IPS-18a (cell line): ENCODE results near the gene ACOT7.
"Not testable (repeated sequence)": the region's sequence is repeated elsewhere in the genome, so short reads cannot be mapped to it uniquely, and the experiment has no call there.

Experiments used
- H3K27ac ChIP-seq: one replicate; pipeline ENCODE4 v1.5.1; 2013; ENCODE audit warnings: low read length
- H3K27me3 ChIP-seq: one replicate; pipeline ENCODE4 v1.6.1; 2013; ENCODE audit warnings: mild to moderate bottlenecking, low read length; ENCODE audit not compliant: control insufficient read depth, insufficient read depth
- H3K36me3 ChIP-seq: one replicate; pipeline ENCODE4 v1.6.1; 2013; ENCODE audit warnings: low read depth, low read length; ENCODE audit not compliant: control insufficient read depth
- H3K4me1 ChIP-seq: one replicate; pipeline ENCODE4 v1.6.1; 2013; ENCODE audit warnings: low read depth, low read length; ENCODE audit not compliant: control insufficient read depth
- H3K4me3 ChIP-seq: one replicate; pipeline ENCODE4 v1.5.1; 2013; ENCODE audit warnings: low read length
- H3K9ac ChIP-seq: one replicate; pipeline ENCODE4 v1.6.1; 2013; ENCODE audit warnings: mild to moderate bottlenecking, low read length, moderate library complexity
- H3K9me3 ChIP-seq: one replicate; pipeline ENCODE4 v1.6.1; 2013; ENCODE audit warnings: low read depth, low read length; ENCODE audit not compliant: control insufficient read depth

The ACOT7 gene

GRCh38 chr1:6309564-6309963 is 84.0 kb downstream of the ACOT7 start:
- Histone ChIP-seq H3K36me3 (no peaks in the 10 kb centered on the region), H3K27ac (no peak overlapping the region), H3K4me3 (no peak overlapping the region), H3K4me1 (no peaks in the 10 kb centered on the region), H3K27me3 (no peaks in the 10 kb centered on the region), H3K9ac (no peak overlapping the region), H3K9me3 (no peaks in the 10 kb centered on the region)

GRCh38 chr1:6308449-6308848 is 85.1 kb downstream of the ACOT7 start:
- Histone ChIP-seq H3K27me3 (no peaks in the 10 kb centered on the region), H3K4me3 (no peak overlapping the region), H3K27ac (no peak overlapping the region), H3K9me3 (no peaks in the 10 kb centered on the region), H3K36me3 (no peaks in the 10 kb centered on the region), H3K9ac (no peak overlapping the region), H3K4me1 (no peaks in the 10 kb centered on the region)

- H3K27ac ChIP-seq, H3K4me1 ChIP-seq, H3K27me3 ChIP-seq, H3K9ac ChIP-seq, H3K4me3 ChIP-seq, H3K9me3 ChIP-seq, H3K36me3 ChIP-seq: not testable (repeated sequence)
Measured at GRCh38 chr1:6307682-6308081, 85.9 kb downstream of the ACOT7 start.

- Histone ChIP-seq H3K36me3 (no peaks in the 10 kb centered on the region), H3K27ac (no peak overlapping the region)
Measured at GRCh38 chr1:6307099-6307498, 86.5 kb downstream of the ACOT7 start.

GRCh38 chr1:6303397-6304012 is 90.1 kb downstream of the ACOT7 start:
- no peaks in the 10 kb centered on the region for H3K27me3 ChIP-seq
- H3K4me3 ChIP-seq, result no peak overlapping the region
- no peaks in the 10 kb centered on the region for H3K36me3 ChIP-seq
- H3K9me3 ChIP-seq, result no peaks in the 10 kb centered on the region
- no peak overlapping the region for H3K9ac ChIP-seq
- H3K4me1 ChIP-seq, result no peaks in the 10 kb centered on the region
- no peak overlapping the region for H3K27ac ChIP-seq

More at GRCh38 chr1:6307099-6307498, 86.5 kb downstream of the ACOT7 start:
- Histone ChIP-seq H3K9ac (no peak overlapping the region), H3K9me3 (no peaks in the 10 kb centered on the region), H3K4me3 (no peak overlapping the region), H3K27me3 (no peaks in the 10 kb centered on the region), H3K4me1 (no peaks in the 10 kb centered on the region)

GRCh38 chr1:6302568-6302967 is 91.0 kb downstream of the ACOT7 start:
- Histone ChIP-seq H3K36me3 (no peaks in the 10 kb centered on the region), H3K27ac (no peak overlapping the region), H3K9me3 (no peaks in the 10 kb centered on the region), H3K4me1 (no peaks in the 10 kb centered on the region), H3K4me3 (no peak overlapping the region), H3K27me3 (no peaks in the 10 kb centered on the region), H3K9ac (no peak overlapping the region)

DNA sequence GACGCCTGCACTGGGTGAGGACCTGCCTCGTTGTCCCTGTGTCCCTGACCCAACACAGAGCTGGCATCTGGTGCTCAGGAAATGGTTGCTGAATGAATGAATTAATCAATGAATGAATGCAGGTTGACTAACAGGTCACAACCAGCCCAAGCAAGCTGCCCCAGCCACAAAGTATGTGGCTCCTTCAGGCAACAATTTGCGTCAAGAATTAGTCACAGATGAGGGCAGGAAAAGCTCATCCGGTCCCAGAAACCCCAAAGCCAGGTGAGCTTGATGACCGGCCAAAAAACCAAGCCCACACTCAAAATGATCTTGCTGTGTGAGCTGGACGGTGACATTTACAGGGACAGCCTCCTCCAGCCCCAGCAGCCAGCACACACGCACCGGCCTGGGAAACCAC is 92.0 kb downstream of the ACOT7 start:
- Histone ChIP-seq H3K4me3 (no peak overlapping the region), H3K27ac (no peak overlapping the region), H3K27me3 (no peaks in the 10 kb centered on the region), H3K9ac (no peak overlapping the region), H3K4me1 (no peaks in the 10 kb centered on the region), H3K9me3 (no peaks in the 10 kb centered on the region), H3K36me3 (no peaks in the 10 kb centered on the region)

DNA sequence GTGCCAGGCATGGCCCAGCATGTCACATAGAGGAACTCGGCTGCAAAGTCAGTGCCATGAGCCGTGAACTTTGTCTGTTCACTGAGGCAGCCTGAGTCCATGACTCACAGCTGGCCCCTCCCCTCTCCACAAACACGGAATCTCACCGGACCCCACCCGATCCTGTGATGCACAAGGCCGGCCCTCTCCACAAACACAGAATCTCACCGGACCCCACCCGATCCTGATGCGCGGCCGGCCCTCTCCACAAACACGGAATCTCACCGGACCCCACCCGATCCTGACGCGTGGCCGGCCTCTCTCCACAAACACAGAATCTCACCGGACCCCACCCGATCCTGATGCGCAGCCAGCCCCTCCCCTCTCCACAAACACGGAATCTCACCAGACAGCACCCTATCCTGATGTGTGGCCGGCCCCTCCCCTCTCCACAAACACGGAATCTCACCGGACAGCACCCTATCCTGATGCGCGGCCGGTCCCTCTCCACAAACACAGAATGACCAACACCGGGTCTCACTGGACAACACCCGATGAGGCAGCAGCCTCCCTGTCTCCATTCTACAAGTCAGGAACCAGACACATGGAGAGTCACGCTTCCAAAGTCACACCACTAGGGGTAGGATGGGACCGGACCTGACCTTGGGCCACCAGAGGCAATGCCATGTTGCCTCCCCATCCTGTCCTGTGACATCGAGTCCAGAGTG is 93.1 kb downstream of the ACOT7 start:
- no peak overlapping the region for H3K27ac ChIP-seq
- peaks cover 4% of the 10 kb centered on the region for H3K36me3 ChIP-seq
- no peak overlapping the region for H3K4me3 ChIP-seq
- H3K4me1 ChIP-seq, result no peaks in the 10 kb centered on the region
- H3K9me3 ChIP-seq, result no peaks in the 10 kb centered on the region
- H3K9ac ChIP-seq, result no peak overlapping the region
- H3K27me3 ChIP-seq, result no peaks in the 10 kb centered on the region

DNA sequence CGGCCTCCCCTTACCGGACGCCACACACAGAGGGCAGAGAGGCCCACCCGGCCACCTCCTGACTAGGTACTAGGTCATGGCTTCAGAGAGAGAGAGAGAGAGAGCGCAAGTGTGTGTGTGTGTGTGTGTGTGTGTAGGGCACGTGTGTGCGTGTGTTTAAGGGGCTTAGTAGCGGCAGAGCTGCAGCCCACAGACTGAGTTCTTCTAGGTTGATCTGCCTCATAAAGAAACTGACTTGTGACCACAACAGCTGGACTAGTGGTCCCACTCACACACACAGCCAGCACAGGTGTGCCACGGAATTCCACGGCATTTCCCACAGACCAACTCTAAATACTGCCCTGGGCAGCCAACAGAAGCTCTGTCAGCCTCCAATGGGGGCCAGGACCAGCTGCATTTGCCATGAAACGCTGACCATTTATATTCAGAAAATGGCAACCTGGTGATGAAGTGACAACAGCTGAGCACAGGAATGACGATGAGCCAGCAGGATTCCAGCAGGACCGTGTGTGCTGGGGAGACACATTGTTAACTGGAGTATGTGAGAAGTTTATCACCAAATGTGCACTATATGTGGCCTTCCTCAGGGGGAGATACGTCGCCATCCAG is 93.9 kb downstream of the ACOT7 start:
- H3K9ac ChIP-seq, result no peak overlapping the region

DNA sequence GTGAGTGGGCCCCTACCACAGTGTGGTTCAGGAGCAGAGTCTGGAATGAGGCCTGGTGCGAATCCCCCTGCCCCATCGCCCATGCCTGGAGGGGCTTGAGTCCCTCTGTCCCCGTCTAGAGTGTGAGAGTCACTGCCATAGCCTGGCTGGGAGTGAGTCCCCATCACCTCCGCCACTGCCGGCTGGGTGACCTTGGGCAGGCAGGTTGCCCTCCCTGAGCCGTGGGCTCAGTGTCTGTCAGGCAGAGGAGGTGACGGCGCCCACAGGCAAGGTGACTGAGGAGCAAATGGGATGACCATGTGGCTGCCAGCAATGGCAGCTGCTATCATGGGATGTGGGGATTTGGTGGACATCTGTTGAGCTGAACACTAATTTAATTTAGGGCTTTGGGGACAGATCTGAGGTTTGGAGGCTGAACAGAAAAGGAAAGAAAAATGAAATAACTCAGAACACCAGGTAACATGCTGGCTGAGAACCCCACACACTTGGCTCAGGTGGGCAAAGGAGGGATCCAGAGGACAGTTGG is 94.6 kb downstream of the ACOT7 start:
- Histone ChIP-seq H3K9ac (no peak overlapping the region), H3K4me3 (no peak overlapping the region), H3K9me3 (no peaks in the 10 kb centered on the region), H3K4me1 (no peaks in the 10 kb centered on the region), H3K27ac (no peak overlapping the region), H3K27me3 (no peaks in the 10 kb centered on the region), H3K36me3 (peaks cover 6% of the 10 kb centered on the region)

More for the DNA sequence above, 93.9 kb downstream of the ACOT7 start:
- H3K9me3 ChIP-seq, result no peaks in the 10 kb centered on the region
- H3K4me3 ChIP-seq, result no peak overlapping the region
- H3K27me3 ChIP-seq, result no peaks in the 10 kb centered on the region
- no peaks in the 10 kb centered on the region for H3K4me1 ChIP-seq
- H3K27ac ChIP-seq, result no peak overlapping the region
- H3K36me3 ChIP-seq, result peaks cover 4% of the 10 kb centered on the region

GRCh38 chr1:6298530-6298929 is 95.0 kb downstream of the ACOT7 start:
- no peaks in the 10 kb centered on the region for H3K9me3 ChIP-seq
- no peak overlapping the region for H3K9ac ChIP-seq
- H3K27me3 ChIP-seq, result no peaks in the 10 kb centered on the region
- peaks cover 10% of the 10 kb centered on the region for H3K36me3 ChIP-seq
- H3K4me1 ChIP-seq, result no peaks in the 10 kb centered on the region
- no peak overlapping the region for H3K4me3 ChIP-seq
- H3K27ac ChIP-seq, result no peak overlapping the region
